Measurements from ENCODE around the gene NRP1.

DNA sequence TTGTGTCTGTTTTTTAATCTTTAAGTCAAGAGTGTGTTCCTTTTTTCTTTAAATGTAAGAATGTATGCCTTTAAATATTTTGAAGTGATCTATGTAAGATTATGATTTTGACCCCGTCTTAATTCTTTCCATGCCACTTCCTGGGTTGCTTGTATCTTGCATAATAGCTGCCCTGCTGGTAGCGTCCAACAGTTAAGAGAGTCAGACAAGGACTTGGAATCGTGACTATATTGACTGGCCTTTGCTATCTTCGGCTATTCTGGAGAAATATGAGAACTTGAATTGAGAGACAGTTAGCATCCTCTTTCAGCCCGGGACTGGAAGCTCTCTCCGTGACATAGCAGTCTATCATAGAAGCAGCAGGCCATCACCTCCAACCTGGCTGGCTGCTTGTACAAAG, 13.0 kb downstream of the NRP1 start:
- TF ChIP-seq CTCF (IDR thresholded peaks at IDR 0.05; ENCODE audit: low read length) (no peak), EZH2 (optimal IDR thresholded peaks at IDR 0.05; ENCODE audit: low read depth, low read length) (no peak)
